GM21526 (cell line): ENCODE data around the gene SMIM15.
"Not testable (repeated sequence)": the region's sequence is repeated elsewhere in the genome, so short reads cannot be mapped to it uniquely, and the experiment has no call there.

ENCODE experiments used
- ATAC-seq: cut with Tn5 transposase; IDR thresholded peaks from one replicate; pipeline ENCODE4 v1.9.1; 2021; ENCODE audit warnings: moderate library complexity; ENCODE audit not compliant: unreplicated experiment, low FRiP score

SMIM15 gene

GRCh38 chr5:61162010-61162831, at the start of gene SMIM15:
Gene SMIM15 (minus strand): TSS chr5:61162468. CDS start chr5:61160171, 2,297 bp downstream.
- ATAC-seq: peak; percentile 93

GRCh38 chr5:61207884-61208283, 45.6 kb upstream of the SMIM15 start:
- no peak for ATAC-seq

DNA sequence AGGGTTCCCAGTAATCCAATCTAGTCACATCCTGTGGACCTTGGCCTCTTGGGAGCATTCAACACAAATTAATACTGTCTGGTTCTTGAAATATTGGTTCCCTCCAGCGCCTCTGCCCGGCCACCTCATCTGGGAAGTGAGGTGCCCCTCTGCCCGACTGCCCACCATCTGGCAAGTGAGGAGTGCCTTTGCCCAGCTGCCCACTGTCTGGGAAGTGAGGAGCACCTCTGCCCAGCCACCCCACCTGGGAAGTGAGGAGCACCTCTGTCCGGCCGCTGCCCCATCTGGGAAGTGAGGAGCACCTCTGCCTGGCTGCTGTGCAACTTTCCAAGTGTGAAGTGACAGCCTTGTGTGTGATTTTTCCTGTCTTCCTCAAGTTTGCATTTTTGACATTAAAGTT, 42.7 kb upstream of the SMIM15 start:
- no peak for ATAC-seq

DNA sequence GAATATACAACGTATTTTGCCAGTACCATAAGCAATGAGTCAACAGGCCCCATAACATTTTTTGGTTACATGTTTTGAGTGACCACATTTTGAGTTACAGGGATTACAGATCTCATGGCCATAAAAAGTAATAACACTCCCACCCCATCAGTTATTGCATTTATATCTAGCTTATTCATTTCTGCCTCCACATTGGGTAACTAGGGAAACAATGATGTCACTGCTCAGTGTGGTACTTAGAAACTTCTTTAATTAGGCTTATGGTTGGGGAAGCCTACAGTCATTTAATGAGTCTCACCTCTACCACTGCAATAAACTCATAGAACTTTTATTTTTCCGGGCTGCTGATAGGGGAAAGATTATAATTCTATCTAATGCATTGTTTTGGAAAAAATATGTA, 39.9 kb upstream of the SMIM15 start:
- no peak for ATAC-seq

DNA sequence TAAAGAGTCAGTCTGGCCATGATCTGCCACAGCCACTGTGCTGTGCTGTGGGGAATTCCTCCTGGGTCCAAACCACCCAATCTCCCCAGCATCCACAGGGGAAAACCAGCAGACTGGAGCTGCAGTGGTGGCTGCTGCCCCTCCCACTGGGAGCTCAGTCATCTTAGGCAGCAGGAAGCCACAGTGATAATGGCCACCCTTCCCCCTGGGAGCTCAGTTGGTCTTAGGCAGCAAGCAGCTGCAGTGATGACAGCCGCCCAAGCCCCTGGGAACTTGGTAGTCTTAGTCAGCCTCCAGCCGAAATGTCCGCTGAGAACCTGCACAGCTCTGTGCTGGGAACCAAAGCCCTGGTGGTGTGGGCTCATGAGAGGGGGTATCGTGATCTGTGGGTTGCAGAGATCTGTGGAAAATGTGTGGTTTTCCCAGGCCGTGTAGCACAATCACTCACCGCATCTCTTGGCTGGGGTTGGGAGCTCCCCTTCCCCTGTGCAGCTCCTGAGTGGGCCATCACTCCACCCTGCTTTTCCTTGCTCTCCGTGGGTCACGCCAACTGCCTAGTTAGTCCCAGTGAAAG, 38.4 kb upstream of the SMIM15 start:
- no peak for ATAC-seq

DNA sequence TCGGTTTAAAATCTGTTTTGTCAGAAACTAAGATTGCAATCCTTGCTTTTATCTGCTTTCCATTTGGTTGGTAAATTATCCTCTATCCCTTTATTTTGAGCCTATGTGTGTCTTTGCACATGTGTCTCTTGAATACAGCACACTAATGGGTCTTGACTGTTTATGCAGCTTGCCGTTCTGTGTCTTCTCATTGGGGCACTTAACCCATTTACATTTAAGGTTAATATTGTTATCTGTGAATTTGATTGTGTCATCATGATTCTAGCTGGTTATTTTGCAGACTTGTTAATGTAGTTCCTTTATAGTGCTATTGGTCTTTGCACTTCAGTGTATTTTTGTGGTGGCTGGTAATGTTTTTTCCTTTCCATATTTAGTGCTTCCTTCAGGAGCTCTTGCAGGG, 36.3 kb upstream of the SMIM15 start:
- ATAC-seq: no peak

DNA sequence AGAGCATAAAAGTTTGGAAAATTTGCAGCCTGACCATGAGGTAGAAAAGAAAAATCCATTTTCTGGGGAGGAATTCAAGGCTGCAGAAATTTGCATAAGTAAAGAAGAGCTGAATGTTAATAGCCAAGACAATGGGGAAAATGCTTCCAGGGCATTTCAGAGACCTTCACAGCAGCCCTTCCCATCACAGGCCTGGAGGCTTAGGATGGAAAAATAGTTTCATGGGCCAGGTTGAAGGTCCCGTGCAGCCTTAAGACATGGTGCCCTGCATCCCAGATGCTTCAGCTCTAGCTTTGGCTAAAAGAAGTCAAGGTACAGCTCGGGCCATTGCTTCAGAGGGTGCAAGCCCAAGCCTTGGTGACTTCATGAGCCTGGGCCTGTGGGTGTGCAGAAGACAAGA, 25.6 kb upstream of the SMIM15 start:
- not testable (repeated sequence) for ATAC-seq

DNA sequence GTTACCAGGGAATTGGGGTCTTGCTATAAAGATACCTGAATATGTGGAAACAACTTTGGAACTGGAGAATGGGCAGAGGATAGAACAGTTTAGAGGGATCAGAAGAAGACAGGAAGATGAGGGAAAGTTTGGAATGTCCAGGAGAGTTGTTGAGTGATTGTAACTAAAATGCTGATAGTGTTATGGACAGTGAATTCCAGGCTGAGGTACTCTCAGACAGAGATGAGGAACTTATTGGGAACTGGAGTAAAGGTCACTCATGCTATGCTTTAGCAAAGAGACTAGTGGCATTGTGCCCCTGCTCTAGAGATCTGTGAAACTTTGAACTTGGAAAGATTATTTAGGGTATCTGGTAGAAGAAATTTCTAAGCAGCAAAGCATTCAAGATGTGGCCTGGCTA, 25.1 kb upstream of the SMIM15 start:
- ATAC-seq: not testable (repeated sequence)

- ATAC-seq: no peak
These were observed 24.4 kb upstream of the SMIM15 start for GRCh38 chr5:61186634-61187033.

GRCh38 chr5:61184708-61185107, 22.4 kb upstream of the SMIM15 start:
- no peak for ATAC-seq

GRCh38 chr5:61183538-61183937, 21.3 kb upstream of the SMIM15 start:
- no peak for ATAC-seq

GRCh38 chr5:61182449-61182848, 20.2 kb upstream of the SMIM15 start:
- no peak for ATAC-seq

- ATAC-seq: no peak
These were observed 18.6 kb upstream of the SMIM15 start for GRCh38 chr5:61180886-61181285.

DNA sequence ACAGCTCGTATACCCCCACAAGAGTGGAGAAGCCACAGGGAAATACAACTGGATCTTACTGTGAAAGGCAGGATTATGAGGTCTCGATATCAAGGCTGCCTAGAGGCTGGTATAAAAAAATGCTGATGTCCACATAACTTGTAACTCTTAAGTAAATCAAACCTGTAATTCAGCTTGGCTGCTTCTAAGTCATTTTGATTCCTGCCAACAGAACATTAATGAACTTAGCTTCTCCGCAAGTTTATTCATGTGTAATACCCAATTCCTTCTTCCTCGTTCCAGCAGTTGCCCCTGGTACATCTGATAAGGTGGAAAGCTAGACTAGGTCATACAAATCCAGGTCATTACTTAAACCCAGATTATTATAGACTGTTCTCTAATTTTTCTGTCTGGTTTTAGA, 16.4 kb upstream of the SMIM15 start:
- no peak for ATAC-seq

- ATAC-seq: peak; percentile 90
These were observed 15.4 kb upstream of the SMIM15 start for GRCh38 chr5:61177716-61178115.

DNA sequence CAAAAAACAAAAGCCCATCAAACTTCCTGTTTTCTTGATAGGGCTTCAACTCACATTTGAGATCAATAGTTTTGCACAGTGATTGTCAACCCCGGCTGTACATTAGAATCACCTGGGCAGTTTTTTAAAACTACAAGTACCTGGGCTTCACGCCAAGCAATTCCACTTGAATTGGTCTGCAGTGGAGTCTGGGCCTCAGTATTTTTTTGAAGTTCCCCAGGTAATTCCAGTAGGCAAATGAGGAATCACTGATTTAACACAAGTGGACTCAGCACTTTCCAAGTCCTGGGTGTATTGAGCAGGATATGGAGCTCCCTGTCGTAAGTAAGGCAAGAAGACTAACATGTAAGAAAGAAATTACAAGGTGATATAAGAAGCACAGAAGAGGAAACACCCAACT, 14.8 kb upstream of the SMIM15 start:
- no peak for ATAC-seq

DNA sequence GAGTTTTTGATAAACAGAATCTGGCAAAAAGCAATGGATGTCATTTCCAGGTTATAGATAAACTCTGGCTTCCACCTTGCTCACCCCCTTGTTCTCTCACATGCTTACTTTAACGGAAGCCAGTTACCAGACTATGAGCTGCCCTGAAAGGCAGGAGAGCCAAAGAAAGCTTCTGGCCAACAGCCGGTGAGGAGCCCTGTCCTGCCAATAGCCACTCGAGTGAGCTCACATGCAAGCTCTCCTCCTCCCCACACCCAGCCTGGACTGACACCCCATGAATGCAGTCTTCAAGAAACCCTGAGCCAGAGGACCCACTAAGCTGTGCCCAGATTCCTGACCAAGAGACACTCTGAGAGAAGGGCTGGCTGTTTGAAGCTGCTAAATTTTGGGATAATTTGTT, 14.4 kb upstream of the SMIM15 start:
- ATAC-seq: no peak

DNA sequence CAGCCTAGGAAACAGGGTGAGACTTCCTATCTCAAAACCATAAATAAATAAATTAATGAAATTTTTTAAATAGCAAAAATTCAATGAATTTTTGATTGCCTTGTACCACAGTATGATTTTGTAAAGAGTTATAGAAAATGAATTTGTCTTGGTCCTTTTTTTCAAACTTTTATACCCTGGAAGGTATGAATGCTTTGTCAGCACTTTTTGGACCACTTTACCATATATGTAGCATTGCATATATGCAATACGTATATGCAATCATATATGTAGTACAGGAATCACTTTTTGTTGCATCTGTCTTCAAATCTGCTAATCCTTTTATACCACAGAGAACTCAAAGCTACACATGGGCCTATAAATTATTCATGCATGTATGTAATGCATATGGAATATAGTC, 9.2 kb upstream of the SMIM15 start:
- no peak for ATAC-seq

- ATAC-seq: no peak
These were observed 6.7 kb upstream of the SMIM15 start for GRCh38 chr5:61168951-61169350.

DNA sequence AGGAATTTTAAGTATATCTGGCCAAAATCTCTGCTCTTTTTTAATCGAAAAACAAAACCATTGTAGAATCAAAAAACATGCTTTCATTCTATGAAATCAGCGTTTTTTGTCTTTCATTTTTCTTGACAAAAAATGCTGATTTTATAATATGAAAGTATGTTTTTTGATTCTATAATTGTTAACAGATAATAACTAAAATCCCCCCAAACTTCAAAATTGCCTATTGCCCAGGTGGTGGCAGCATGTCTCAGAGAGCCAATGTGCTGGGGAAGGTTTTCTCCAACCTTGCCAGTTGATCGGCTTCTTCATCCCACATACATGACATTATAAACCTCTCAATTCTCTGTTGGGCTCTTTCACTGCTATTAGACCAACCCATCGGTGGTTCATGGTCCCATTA, 5.1 kb upstream of the SMIM15 start:
- no peak for ATAC-seq

DNA sequence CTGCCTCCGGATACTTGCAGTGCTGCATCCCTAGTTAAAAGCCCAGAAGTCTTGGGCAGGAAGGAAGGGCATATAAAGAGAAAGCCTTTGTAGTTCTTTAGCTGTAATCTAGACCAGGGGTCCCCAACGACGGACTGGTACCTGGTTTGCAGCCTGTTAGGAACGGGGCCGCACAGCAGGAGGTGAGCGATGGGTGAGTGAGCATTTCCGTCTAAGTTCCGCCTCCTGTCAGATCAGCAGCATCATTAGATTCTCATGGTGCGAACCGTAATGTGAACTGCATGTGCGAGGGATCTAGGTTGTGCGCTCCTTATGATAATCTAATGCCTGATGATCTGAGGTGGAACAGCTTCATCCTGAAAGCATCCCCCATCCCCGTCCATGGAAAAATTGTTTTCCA, 1.6 kb upstream of the SMIM15 start:
- no peak for ATAC-seq

DNA sequence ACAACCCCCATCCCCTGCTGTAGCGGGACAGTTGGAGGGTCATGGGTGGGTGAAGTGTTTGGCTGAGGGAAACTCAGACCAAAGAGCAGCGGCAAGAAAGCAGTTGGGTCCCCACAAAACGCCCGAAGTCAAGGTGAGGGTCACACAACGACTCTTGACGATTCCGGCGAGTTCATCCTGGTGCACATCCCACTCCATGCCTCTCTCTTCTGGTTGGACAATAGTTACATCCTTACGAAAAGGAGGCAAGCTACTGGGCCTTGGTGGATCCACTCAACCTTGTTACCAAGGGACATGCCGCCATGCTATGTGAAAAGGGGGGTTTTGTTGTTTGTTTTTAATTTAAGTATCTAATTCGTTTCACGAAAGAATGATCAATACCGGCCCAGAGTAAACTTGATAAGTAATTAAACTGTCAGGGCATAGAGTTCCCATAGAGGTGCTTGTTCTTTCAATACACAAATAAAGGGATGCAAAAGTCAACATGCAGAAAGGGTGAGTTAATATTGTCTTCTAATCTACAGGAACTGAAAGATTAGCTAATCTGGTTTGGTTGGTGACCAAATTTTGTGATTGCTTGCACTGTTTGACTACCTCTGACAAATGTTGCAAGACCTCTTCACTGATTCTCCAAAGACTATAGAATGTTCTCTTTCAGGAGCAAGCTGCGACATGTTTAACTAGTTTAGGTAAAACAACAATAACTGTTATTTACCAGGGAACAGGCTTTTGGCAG, 732 bp upstream of the SMIM15 start:
- peak; percentile 16 for ATAC-seq
